ENCODE measurements around the gene HEATR9. TPM values are rescaled to one million over a fixed set of nuclear protein-coding genes. Genes with fewer than 3 reads are reported as not detected.

HEATR9 gene
- total RNA-seq, 1 experiment from 2014 or later, result not detected

GRCh38 chr17:35889818-35890773 is 21.4 kb upstream of the HEATR9 start:
- CTCF ChIA-PET, result no interaction called here
- POLR2A ChIA-PET, result no interaction called here
- DNase-seq (ENCODE audit: low read depth, low spot score), result no peak

More at GRCh38 chr17:35889818-35890773, 21.4 kb upstream of the HEATR9 start:
- no peaks in the 10 kb centered on the region for H3K9me3 ChIP-seq (ENCODE audit: control insufficient read depth in 1 of 2, insufficient read depth in 1 of 2, low read depth in 1 of 2, low read length in 2 of 2)
- H3K4me3 ChIP-seq (replicated peaks in 1 of 2; ENCODE audit: low read depth in 1 of 2, low read length in 2 of 2), result no peak overlapping the region
- no peak for ATAC-seq
- no peaks in the 10 kb centered on the region for H3K79me2 ChIP-seq (ENCODE audit: insufficient read depth, low read length)
- H3K36me3 ChIP-seq (ENCODE audit: control insufficient read depth in 1 of 2, insufficient read depth in 2 of 2, low read length in 2 of 2), result no peaks in the 10 kb centered on the region
- no peak overlapping the region for H3K4me2 ChIP-seq (ENCODE audit: low read length)
- H3K27me3 ChIP-seq (ENCODE audit: insufficient read depth, low read length), result no peaks in the 10 kb centered on the region
- TF ChIP-seq FOSL1 (IDR thresholded peaks at IDR 0.05; ENCODE audit: low read depth) (no peak), TCF7L2 (IDR thresholded peaks at IDR 0.05; ENCODE audit: borderline replicate concordance, extremely low read depth, insufficient read depth, insufficient read length) (no peak), JUND (IDR thresholded peaks at IDR 0.05) (no peak), MAX (IDR thresholded peaks at IDR 0.05) (no peak), SP1 (IDR thresholded peaks at IDR 0.05; ENCODE audit: low read depth) (no peak), YY1 (IDR thresholded peaks at IDR 0.05; ENCODE audit: extremely low read depth, insufficient replicate concordance, low read depth, low read length) (no peak), SIN3A (IDR thresholded peaks at IDR 0.05; ENCODE audit: low read depth) (no peak), POLR2A (IDR thresholded peaks at IDR 0.05; ENCODE audit: borderline replicate concordance, extremely low read depth, insufficient read depth, insufficient read length) (no peak), SRF (IDR thresholded peaks at IDR 0.05; ENCODE audit: low read depth) (no peak), ELF1 (IDR thresholded peaks at IDR 0.05; ENCODE audit: borderline replicate concordance, low read depth) (no peak), EGR1 (IDR thresholded peaks at IDR 0.05; ENCODE audit: low read depth) (no peak), ATF3 (IDR thresholded peaks at IDR 0.05) (no peak), CEBPB (IDR thresholded peaks at IDR 0.05; ENCODE audit: low read depth) (no peak), EZH2 (IDR thresholded peaks at IDR 0.05) (no peak)
- no peaks in the 10 kb centered on the region for H3K4me1 ChIP-seq (ENCODE audit: control insufficient read depth in 1 of 2, insufficient read depth in 2 of 2, low read length in 2 of 2)
- no peak overlapping the region for H2AFZ ChIP-seq (ENCODE audit: low read depth, low read length, poor library complexity, severe bottlenecking)
- RAD21 ChIA-PET (ENCODE audit: low non-redundant PET in 1 of 2, low total read pairs in 2 of 2, uncharacterized antibody in 2 of 2, unreplicated experiment in 2 of 2), result interaction anchor here in 1 of 2 experiments (0.7 kb wide), 1 partner anchor 115 kb away, joined by 5 read pairs; no protein-coding TSS in a partner anchor
- no peak overlapping the region for H3K27ac ChIP-seq (ENCODE audit: low read depth, low read length)
- intact Hi-C loops (cut with micrococcal nuclease), result no loop called here
- BruUV-seq (replicated peaks), result no TSS peak
- no peaks in the 10 kb centered on the region for H3K9me2 ChIP-seq (ENCODE audit: insufficient read depth)
- H4K20me1 ChIP-seq (ENCODE audit: insufficient read depth), result no peaks in the 10 kb centered on the region
- no peak overlapping the region for H3K9ac ChIP-seq (ENCODE audit: low read length)
